ENCODE measurements around the gene ATP23. TPM values are rescaled to one million over a fixed set of nuclear protein-coding genes. Genes with fewer than 3 reads are reported as not detected.

The ATP23 gene
- total and polyA plus RNA-seq, 10 of the 15 experiments (the other 5 are each of a cell fraction or from before 2014, with no cell fraction given), result 1.6 to 28.1 (median 15.1) TPM

GRCh38 chr12:57904426-57904825 lies 36.9 kb upstream of the ATP23 start:
- POLR2A ChIA-PET, result interaction anchor here (11.1 kb wide), 1 partner anchor 69 kb away, joined by 112 read pairs; no protein-coding TSS in a partner anchor
- in situ Hi-C loops (cut with MboI) (no loop called here), intact Hi-C loops (cut with micrococcal nuclease; ENCODE audit: unreplicated experiment) (loop anchor here (10.0 kb wide), 1 partner anchor 320 kb away; no protein-coding TSS in a partner anchor)

More at GRCh38 chr12:57904426-57904825, 36.9 kb upstream of the ATP23 start:
- RAD21 ChIA-PET (ENCODE audit: unreplicated experiment), result interaction anchor here (0.6 to 15.2 kb wide), 12 partner anchors 8 to 1145 kb away, joined by 3 to 273 read pairs (median 4); partner anchors contain the start of gene CTDSP2
- FAIRE-seq, result no peak
- Histone ChIP-seq H3K36me3 (ENCODE audit: control insufficient read depth in 2 of 2, insufficient read depth in 2 of 2, low read length in 1 of 2) (no peaks in the 10 kb centered on the region; a peak in 1 of 4 replicates), H3K79me2 (ENCODE audit: control insufficient read depth, insufficient read depth, low read length) (no peaks in the 10 kb centered on the region), H3K27ac (ENCODE audit: control insufficient read depth, insufficient read depth) (no peak overlapping the region), H2AFZ (ENCODE audit: control insufficient read depth, low read depth, low read length) (no peak overlapping the region), H3K4me2 (ENCODE audit: control insufficient read depth, insufficient read depth) (no peak overlapping the region), H3K9me3 (replicated peaks; ENCODE audit: control insufficient read depth, insufficient read depth, low read length) (no peaks in the 10 kb centered on the region), H3K9ac (ENCODE audit: control insufficient read depth, insufficient read depth, low read length) (no peak overlapping the region), H3K4me1 (ENCODE audit: control insufficient read depth, insufficient read depth, low read length) (peaks cover 11% of the 10 kb centered on the region), H3K27me3 (replicated peaks in 1 of 2; ENCODE audit: control insufficient read depth in 2 of 2, insufficient read depth in 2 of 2, low read length in 1 of 2) (peaks cover 0 to 2% of the 10 kb centered on the region in 2 experiments; a peak in 2 of 4 replicates), H4K20me1 (ENCODE audit: control insufficient read depth, insufficient read depth) (no peaks in the 10 kb centered on the region), H3K4me3 (no peak overlapping the region)
- SMC1A ChIA-PET (ENCODE audit: uncharacterized antibody, unreplicated experiment), result interaction anchor here (0.6 to 17.5 kb wide), 17 partner anchors 9 to 321 kb away, joined by 3 to 416 read pairs (median 5); partner anchors contain the start of gene CTDSP2
- no peak for DNase-seq (ENCODE audit: low read depth, low spot score)
- BruUV-seq (replicated peaks), result no TSS peak
- CTCF ChIA-PET, result interaction anchor here (0.6 to 10.7 kb wide), 27 partner anchors 10 to 249 kb away, joined by 3 to 226 read pairs (median 5); partner anchors contain the start of gene TSFM
- ATAC-seq, result no peak
- WGBS (ENCODE audit: insufficient coverage, insufficient replicate concordance, low lambda C conversion rate, missing lambda C conversion rate), result 71% methylated on average over 4 of the region's 4 CpGs
- TF ChIP-seq CREM (IDR thresholded peaks at IDR 0.05; ENCODE audit: low read depth) (no peak), PKNOX1 (IDR thresholded peaks at IDR 0.05) (no peak), MAX (IDR thresholded peaks at IDR 0.05; ENCODE audit: low read depth, low read length) (no peak), HDAC2 (IDR thresholded peaks at IDR 0.05) (no peak), FOXK2 (IDR thresholded peaks at IDR 0.05) (no peak), ZBTB40 (IDR thresholded peaks at IDR 0.05; ENCODE audit: borderline replicate concordance) (no peak), PAX5 (IDR thresholded peaks at IDR 0.05; ENCODE audit: borderline replicate concordance, low read depth, low read length) (no peak), BCL3 (IDR thresholded peaks at IDR 0.05; ENCODE audit: borderline replicate concordance, insufficient read depth, low read depth, low read length, poor library complexity, severe bottlenecking) (no peak)
